Thymus (tissue), 11 donors: ENCODE data around the gene MYH9. TPM values are rescaled to one million over a fixed set of nuclear protein-coding genes. Genes with fewer than 3 reads are reported as not detected.
"Not testable (repeated sequence)": the region's sequence is repeated elsewhere in the genome, so short reads cannot be mapped to it uniquely, and the experiment has no call there.

Experiments used
- DNase-seq, 9 donors: peaks; one replicate each; pipeline ENCODE4 v3.0.0-alpha.2; 2013; ENCODE audit warnings: low spot score in 9 of 9, low read depth in 6 of 9, missing footprints in 1 of 9
- H3K27ac ChIP-seq, 2 donors: one replicate each; pipeline ENCODE4 v1.5.1; 2013; ENCODE audit warnings: control low read depth in 1 of 2, low read depth in 1 of 2, low read length in 1 of 2, mild to moderate bottlenecking in 1 of 2, moderate library complexity in 1 of 2
- H3K27me3 ChIP-seq, 2 donors: one replicate each; pipeline ENCODE4 v1.5.1; 2013; ENCODE audit warnings: low read length in 1 of 2; ENCODE audit not compliant: control insufficient read depth in 2 of 2, insufficient read depth in 1 of 2
- H3K36me3 ChIP-seq, 2 donors: one replicate each; pipeline ENCODE4 v1.5.1; 2013; ENCODE audit warnings: low read length in 1 of 2, mild to moderate bottlenecking in 1 of 2, moderate library complexity in 1 of 2; ENCODE audit not compliant: control insufficient read depth in 2 of 2, insufficient read depth in 2 of 2
- H3K4me1 ChIP-seq, 2 donors: one replicate each; pipeline ENCODE4 v1.5.1; 2013; ENCODE audit warnings: low read length in 2 of 2; ENCODE audit not compliant: control insufficient read depth in 2 of 2, insufficient read depth in 2 of 2
- H3K4me3 ChIP-seq, 2 donors: one replicate each; pipeline ENCODE4 v1.5.1; 2013; ENCODE audit warnings: low read length in 2 of 2, control low read depth in 1 of 2, mild to moderate bottlenecking in 1 of 2
- H3K9me3 ChIP-seq, 2 donors: one replicate each; pipeline ENCODE4 v1.5.1; 2013; ENCODE audit warnings: low read length in 1 of 2, mild to moderate bottlenecking in 1 of 2; ENCODE audit not compliant: control insufficient read depth in 2 of 2, insufficient read depth in 1 of 2
- WGBS: extraction: QIAGEN DNeasy Blood & Tissue Kit; methylation state at CpG from one replicate; pipeline ENCODE4 v1.1.7; 2013; 5-methylcytosine and 5-hydroxymethylcytosine counted together
- polyA plus RNA-seq: library from polyadenylated mRNA; stranded (reverse); fragments of 200-250 nt; gene quantifications from one replicate; pipeline ENCODE4 v1.2.3, GENCODE V29; 2013
- total RNA-seq: library from RNA; stranded (reverse); fragments of 120-200 nt; gene quantifications from one replicate; pipeline ENCODE4 v1.2.4, GENCODE V29; 2013
- donor health status: healthy.

MYH9 gene
- total and polyA plus RNA-seq, 2 donors = 123 to 155 TPM

DNA sequence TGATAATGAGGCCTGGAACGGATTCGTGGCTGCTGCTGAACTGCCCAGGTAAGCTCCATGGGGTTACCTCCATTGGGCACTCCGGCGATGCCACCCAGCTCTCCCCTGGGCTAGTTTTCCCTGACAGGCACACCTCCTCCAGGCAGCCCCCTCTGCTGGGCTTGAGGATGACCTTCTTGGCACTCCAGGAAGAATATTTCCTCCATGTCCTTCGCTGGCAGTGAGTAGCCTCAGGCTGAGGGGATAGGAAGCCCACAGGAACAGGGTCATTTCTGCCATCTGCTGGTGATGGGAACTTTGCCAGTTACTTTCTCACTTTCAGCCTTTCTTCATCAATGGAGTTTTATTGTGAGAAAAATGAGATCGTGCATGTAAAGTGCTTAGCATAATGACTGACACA lies 126.1 kb downstream of the MYH9 start:
- not testable (repeated sequence) for DNase-seq, H3K9me3 ChIP-seq, H3K4me3 ChIP-seq, H3K27ac ChIP-seq, H3K27me3 ChIP-seq, H3K36me3 ChIP-seq
- WGBS = 91% methylated on average over 6 of the region's 6 CpGs
- H3K4me1 ChIP-seq = peaks cover 5 to 23% of the 10 kb centered on the region in 2 donors

DNA sequence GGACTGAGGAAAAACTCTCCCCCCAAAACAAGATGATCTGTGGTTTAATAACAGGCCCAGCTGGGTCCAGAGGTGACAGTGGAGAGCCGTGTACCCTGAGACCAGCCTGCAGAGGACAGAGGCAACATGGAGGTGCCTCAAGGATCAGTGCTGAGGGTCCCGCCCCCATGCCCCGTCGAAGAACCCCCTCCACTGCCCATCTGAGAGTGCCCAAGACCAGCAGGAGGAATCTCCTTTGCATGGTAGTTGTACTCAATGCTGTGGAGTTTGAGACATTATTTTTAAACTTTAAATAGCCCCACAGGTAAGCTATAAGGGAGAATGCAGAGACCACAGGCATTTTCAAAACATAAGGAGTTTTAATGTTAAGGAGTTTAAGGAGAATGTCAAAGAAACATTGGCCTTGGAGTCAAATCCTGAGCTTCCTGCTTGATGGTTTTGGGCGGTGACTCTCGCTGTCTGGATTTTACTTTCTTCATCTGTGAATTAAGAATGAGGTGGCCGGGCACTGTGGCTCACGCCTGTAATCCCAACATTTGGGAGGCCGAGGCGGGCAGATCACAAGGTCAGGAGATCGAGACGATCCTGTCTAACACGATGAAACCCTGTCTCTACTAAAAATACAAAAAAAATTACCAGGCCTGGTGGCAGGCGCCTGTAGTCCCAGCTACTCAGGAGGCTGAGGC lies 128.0 kb downstream of the MYH9 start:
- Histone ChIP-seq H3K27me3 (no peaks in the 10 kb centered on the region), H3K4me1 (peaks cover 5 to 29% of the 10 kb centered on the region in 2 donors), H3K9me3 (no peaks in the 10 kb centered on the region), H3K4me3 (no peak overlapping the region), H3K27ac (peak overlapping the region in 1 of 2 donors; percentile 78), H3K36me3 (peaks cover 3 to 4% of the 10 kb centered on the region in 2 donors)
- DNase-seq = no peak
- WGBS = 91% methylated on average over 14 of the region's 14 CpGs

DNA sequence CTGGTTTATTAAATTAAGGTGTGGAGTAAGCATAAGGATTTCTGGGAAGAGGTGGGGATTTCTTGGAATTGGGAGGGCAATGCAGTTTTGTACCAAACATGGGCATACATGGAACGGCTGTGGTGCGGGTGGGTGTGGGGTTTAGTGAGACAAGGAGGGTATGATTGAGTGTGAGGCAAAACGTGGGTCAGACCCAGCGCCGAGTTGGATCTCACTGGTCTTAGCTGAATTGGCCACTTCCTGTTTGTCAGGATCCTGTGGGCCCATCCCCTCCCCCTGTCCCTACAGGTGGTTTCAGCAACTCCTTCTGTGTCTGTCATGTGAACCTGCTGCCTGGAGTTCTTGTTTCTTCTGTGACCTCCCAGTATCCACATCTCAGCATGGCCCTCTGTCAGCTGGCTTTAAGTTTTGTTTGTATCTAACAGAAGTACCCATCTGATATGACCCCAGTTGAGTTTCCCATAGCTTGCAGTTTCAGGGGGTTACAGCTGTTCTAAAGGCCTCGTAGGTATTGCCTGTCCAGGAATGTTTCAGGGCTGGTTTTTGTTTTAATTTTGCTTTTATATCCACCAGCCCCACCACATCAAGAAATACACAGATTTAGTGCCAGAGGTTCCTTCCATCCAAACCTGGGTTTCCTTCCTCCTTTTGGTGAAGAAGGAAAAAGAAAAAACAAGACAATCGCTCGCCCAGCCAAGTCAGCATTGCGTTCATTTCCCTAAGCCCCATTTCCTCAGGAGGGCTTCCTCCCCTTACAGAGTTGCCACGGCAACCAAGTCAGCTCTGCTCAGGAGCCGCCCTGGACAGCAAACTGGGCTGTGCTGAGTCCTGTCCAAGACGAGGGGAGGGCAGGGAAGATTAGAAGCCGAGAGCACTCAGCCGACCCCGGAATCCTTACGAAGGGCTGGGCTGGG lies 128.8 kb downstream of the MYH9 start:
- 54% methylated on average over 16 of the region's 16 CpGs for WGBS
- Histone ChIP-seq H3K27ac (peak overlapping the region; percentile 46 to 78), H3K9me3 (no peaks in the 10 kb centered on the region), H3K27me3 (no peaks in the 10 kb centered on the region), H3K4me3 (no peak overlapping the region), H3K36me3 (peaks cover 3 to 4% of the 10 kb centered on the region in 2 donors), H3K4me1 (peaks cover 5 to 36% of the 10 kb centered on the region in 2 donors)
- peak in 2 of 9 donors; percentile 44 to 51 for DNase-seq

DNA sequence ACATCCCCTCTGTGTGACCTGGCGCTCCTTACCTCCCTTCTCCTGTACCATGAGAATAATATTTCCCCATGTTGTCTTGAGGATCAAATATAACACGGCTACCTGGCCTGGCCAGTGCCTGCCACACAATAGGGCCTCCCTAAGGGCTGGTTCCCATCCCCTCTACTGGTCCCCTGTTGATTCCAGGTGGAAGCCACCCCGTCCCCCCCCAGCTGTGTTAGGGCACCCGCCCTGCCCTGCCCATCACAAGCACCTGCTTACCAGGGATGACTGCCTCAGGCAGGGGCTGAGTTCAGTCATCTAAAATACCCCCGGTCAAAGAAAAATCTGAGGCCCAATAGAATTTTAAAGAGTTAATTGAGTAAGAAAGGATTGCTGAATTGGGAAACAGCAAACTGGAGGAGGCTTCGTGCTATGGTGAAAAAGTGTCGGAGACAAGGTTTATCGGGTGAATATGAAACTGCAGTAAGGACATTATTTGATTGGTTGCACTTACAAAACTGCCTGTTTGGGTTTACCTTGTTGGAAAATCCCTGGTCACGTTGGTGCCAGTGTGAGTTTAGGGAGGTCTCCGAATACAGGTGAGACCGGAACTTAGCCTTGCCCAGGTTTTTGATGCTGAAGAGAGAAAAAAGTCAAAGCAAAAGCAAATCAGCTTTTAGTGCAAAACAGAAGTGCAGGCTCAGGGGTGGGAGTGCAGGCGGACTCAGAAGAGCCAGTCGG lies 129.7 kb downstream of the MYH9 start:
- Histone ChIP-seq H3K27me3 (no peaks in the 10 kb centered on the region), H3K9me3 (no peaks in the 10 kb centered on the region), H3K36me3 (peaks cover 3 to 4% of the 10 kb centered on the region in 2 donors), H3K27ac (peak overlapping the region; percentile 25 to 78), H3K4me1 (peaks cover 10 to 43% of the 10 kb centered on the region in 2 donors), H3K4me3 (no peak overlapping the region)
- DNase-seq = peak in 1 of 9 donors; percentile 16
- WGBS = 91% methylated on average over 13 of the region's 13 CpGs

DNA sequence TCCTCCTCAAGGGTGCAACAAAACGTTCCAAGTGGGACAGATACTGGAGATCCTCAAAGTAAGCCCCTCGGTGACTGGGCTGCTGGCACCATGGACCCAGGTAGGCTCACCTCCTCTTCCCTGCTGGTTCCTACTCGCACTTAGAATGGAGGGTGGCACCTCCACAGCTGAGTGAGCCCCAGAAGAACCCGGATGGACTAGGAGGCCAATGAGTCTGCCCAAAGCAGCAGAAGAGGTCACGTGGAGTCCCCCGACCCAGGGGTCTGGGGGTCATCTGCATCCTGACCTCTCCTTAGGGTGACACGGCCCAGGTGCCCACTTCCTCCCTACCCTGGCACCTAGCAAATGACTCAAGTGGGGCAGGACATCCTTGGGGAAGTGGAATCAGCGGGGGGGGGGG lies 130.5 kb downstream of the MYH9 start:
- H3K27me3 ChIP-seq = no peaks in the 10 kb centered on the region
- peaks cover 14 to 51% of the 10 kb centered on the region in 2 donors for H3K4me1 ChIP-seq
- WGBS = 85% methylated on average over 8 of the region's 8 CpGs
- H3K27ac ChIP-seq = no peak overlapping the region
- H3K36me3 ChIP-seq = peaks cover 3% of the 10 kb centered on the region in 2 donors
- no peak for DNase-seq
- H3K9me3 ChIP-seq = no peaks in the 10 kb centered on the region
- H3K4me3 ChIP-seq = no peak overlapping the region

DNA sequence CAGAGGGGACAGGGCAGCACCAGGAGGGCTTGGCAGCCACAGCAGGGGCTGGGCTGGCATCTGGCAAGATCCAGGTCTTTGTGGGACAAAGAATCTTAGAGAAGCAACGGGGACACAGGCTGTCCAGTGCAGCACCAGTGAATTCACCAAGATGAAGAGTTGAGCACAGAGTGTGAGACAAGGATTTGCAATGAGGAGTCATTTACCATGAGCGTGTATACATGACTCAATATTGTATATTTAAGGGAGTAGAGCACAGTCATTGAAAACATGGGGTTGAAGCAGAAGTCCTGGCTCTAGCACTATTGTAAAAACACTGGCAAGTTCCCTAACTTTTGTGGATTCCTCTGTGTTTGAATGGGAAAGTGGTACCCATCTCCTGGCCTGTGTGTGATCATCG lies 131.3 kb downstream of the MYH9 start:
- Histone ChIP-seq H3K36me3 (peaks cover 0 to 3% of the 10 kb centered on the region in 2 donors), H3K9me3 (no peaks in the 10 kb centered on the region)
- WGBS = 97% methylated on average over 3 of the region's 3 CpGs

DNA sequence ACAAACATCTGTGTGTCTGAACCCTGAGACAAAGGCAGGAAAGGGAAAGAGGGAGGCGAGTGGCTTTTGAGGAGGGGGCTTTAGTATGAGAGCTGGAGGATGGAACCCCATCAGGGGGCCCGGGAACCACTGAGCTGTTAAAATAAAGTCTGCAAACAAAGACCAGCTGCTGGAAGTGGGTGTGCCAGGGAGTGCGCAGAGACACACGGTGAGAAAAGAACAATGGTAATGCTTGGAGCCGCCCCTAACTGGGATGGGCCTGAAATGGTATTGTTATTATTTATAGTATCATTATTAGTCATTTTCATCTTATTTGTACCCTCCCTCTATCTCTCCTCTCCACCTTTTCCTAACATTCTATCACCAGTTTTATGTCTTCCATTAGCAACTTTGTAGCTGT lies 132.2 kb downstream of the MYH9 start:
- peaks cover 14 to 51% of the 10 kb centered on the region in 2 donors for H3K4me1 ChIP-seq
- H3K36me3 ChIP-seq, DNase-seq, H3K27me3 ChIP-seq, H3K4me3 ChIP-seq, H3K9me3 ChIP-seq, H3K27ac ChIP-seq: not testable (repeated sequence)
- no CpG with 5 or more reads among the region's 5 CpGs for WGBS

More for the DNA sequence above, 131.3 kb downstream of the MYH9 start:
- H3K27ac ChIP-seq = no peak overlapping the region
- DNase-seq = no peak
- no peaks in the 10 kb centered on the region for H3K27me3 ChIP-seq
- no peak overlapping the region for H3K4me3 ChIP-seq
- H3K4me1 ChIP-seq = peaks cover 14 to 51% of the 10 kb centered on the region in 2 donors

DNA sequence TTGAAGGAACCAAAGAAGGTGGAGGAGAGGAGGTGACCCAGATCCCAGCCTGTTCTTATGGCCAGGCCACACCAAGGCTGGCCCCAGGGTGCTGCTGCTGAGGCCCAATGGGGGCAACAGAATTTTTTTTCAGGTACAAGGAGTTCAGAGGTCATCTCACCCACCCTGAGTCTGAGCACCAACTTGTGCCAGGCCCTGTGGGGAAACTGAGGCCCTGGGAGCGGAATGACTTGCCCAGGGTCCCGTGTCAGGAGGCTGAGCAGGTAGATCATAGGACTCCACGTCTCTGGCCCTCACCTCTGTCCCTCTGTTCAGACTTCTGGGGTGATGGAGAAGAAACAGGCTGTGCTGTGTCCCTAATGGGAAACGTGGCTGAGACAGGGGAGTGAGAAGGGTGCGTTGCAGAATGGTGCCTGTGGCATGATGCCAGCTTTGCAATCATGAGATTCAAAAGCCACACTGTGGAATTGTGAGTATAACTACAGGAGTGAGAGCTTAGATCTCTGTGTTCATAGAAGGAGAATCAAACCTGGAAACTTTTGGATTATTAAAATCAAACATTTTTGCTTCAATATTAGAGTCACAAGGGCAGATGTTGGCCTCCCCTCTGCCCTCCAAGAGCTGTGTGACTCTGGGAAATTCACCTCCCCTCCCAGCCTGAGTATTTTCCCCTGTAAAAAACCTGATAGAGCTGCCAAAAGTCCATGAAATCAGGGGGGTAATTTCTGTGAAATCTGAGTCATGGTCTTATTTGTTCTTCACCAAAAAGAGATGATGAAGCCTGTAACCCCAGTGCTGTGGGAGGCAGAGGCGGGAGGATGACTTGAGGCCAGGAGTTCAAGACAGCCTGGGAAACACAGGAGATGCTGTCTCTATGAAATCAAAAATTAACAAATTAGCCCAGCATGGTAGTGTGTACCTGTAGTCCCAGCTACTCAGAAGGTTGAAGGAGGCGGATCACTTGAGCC lies 134.0 kb downstream of the MYH9 start:
- no peak for DNase-seq
- Histone ChIP-seq H3K4me3 (peak overlapping the region; percentile 45 to 51), H3K27ac (peak overlapping the region; percentile 53 to 74), H3K9me3 (no peaks in the 10 kb centered on the region), H3K36me3 (peaks cover 0 to 3% of the 10 kb centered on the region in 2 donors), H3K27me3 (no peaks in the 10 kb centered on the region), H3K4me1 (peaks cover 9 to 39% of the 10 kb centered on the region in 2 donors)
- WGBS = 61% methylated on average over 7 of the region's 7 CpGs
